Chondrocyte (in vitro differentiated cells): ENCODE data around the gene C5orf58. TPM values are rescaled to one million over a fixed set of nuclear protein-coding genes. Genes with fewer than 3 reads are reported as not detected.

ENCODE experiments used
- DNase-seq: peaks from one replicate; pipeline ENCODE4 v3.0.0; 2021; ENCODE audit warnings: mixed read lengths, low spot score
- H3K27ac Mint-ChIP-seq: one replicate; pipeline ENCODE4 v1.8.0; 2021; ENCODE audit warnings: mild to moderate bottlenecking, moderate library complexity, mixed read lengths; ENCODE audit not compliant: unreplicated experiment
- H3K27me3 Mint-ChIP-seq: 2 replicates; pipeline ENCODE4 v1.8.0; 2021; ENCODE audit warnings: low read depth, mixed read lengths
- H3K36me3 Mint-ChIP-seq: 2 replicates; pipeline ENCODE4 v1.8.0; 2021; ENCODE audit warnings: low read depth, mixed read lengths
- H3K4me1 Mint-ChIP-seq: 2 replicates; pipeline ENCODE4 v1.8.0; 2021; ENCODE audit warnings: low read depth, mild to moderate bottlenecking, mixed read lengths
- H3K4me3 Mint-ChIP-seq: one replicate; pipeline ENCODE4 v1.8.0; 2021; ENCODE audit warnings: mild to moderate bottlenecking, moderate library complexity, mixed read lengths; ENCODE audit not compliant: unreplicated experiment
- H3K9me3 Mint-ChIP-seq: 2 replicates; pipeline ENCODE4 v1.8.0; 2021; ENCODE audit warnings: low read depth, mixed read lengths
- total RNA-seq: library from RNA; stranded (reverse); gene quantifications from 3 replicates; pipeline ENCODE4 v1.2.1, GENCODE V29; 2021
- TF ChIP-seq, protein P1 (sequence below): fragments of 200-600 bp; sonication (generic); IDR thresholded peaks from 2 replicates; pipeline ENCODE4 v1.5.0; 2021; ENCODE audit warnings: antibody characterized with exemption, mild to moderate bottlenecking, moderate library complexity

Gene C5orf58
- total RNA-seq, 1 donor from 2014 or later: not detected

DNA sequence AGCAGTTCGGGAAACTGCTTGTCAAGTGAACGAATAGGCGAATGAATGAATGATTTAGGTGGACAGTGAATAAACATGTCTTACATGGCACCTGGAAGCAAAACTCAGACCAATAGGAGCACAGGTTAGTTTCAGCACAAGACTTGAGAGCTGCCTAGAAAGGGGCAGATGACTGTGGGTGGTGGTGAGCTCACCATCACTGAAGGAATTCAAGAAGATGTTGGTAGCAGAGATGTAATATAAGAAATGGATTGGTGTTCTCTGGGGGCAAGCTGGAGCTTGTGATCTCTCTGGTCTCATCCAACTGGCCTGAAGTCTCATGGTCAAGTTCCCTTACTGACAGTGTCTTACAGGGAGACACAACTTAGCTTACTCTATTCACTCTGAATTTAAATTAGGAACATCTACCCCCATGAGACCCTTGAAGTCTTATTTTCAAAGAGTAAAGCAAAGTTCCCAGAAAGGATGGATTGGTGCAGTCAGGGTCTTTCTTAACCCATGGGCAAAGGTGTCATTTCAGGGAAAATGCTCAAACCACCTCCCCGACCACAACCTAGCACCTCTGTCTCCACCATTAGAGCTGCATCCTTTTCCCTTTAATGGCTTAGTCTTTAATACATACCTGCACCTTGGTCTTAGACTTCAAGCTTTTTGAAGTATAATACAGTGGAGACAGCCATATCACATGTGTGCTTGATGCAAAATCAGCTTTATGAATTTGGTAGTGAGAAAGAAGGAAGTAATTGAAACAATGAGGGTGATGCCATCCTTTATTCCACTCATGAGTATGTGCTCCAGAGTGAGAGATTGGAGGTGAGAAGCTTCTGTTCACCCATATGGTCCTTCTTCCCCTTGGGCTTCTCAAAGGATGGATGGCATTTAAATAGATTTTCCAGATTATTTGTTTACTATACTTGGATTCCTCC is 59.7 kb downstream of the C5orf58 start:
- H3K36me3 Mint-ChIP-seq: peaks cover 2% of the 10 kb centered on the region
- TF ChIP-seq, protein P1, sequence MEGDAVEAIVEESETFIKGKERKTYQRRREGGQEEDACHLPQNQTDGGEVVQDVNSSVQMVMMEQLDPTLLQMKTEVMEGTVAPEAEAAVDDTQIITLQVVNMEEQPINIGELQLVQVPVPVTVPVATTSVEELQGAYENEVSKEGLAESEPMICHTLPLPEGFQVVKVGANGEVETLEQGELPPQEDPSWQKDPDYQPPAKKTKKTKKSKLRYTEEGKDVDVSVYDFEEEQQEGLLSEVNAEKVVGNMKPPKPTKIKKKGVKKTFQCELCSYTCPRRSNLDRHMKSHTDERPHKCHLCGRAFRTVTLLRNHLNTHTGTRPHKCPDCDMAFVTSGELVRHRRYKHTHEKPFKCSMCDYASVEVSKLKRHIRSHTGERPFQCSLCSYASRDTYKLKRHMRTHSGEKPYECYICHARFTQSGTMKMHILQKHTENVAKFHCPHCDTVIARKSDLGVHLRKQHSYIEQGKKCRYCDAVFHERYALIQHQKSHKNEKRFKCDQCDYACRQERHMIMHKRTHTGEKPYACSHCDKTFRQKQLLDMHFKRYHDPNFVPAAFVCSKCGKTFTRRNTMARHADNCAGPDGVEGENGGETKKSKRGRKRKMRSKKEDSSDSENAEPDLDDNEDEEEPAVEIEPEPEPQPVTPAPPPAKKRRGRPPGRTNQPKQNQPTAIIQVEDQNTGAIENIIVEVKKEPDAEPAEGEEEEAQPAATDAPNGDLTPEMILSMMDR: no peak
- peaks cover 62% of the 10 kb centered on the region for H3K27me3 Mint-ChIP-seq
- peaks cover 3% of the 10 kb centered on the region for H3K9me3 Mint-ChIP-seq
- H3K4me3 Mint-ChIP-seq: no peak overlapping the region
- H3K27ac Mint-ChIP-seq: no peak overlapping the region
- peaks cover 7% of the 10 kb centered on the region for H3K4me1 Mint-ChIP-seq
- no peak for DNase-seq

DNA sequence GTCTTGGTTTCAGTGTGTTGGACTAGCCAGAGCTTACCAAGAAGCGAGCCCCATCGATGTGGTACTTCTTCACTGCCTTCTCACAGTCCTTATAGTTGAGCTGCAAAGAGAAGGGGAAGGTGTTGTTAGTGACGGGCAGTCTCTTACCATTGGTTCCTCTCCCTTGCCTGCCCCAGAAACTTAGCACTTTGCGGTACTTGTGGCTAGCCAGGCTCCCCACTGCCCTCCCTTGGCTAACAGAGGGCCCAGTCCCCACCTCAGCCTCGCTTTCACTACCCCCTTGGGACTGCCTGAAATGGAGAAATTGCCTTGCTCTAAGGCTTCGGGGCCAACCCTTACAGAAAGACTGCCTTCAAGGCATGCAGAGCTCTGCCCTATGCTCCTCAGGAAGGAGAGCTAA is 60.5 kb downstream of the C5orf58 start:
- no peak overlapping the region for H3K27ac Mint-ChIP-seq
- H3K36me3 Mint-ChIP-seq: peaks cover 2% of the 10 kb centered on the region
- H3K4me1 Mint-ChIP-seq: peaks cover 3% of the 10 kb centered on the region
- DNase-seq: no peak
- H3K9me3 Mint-ChIP-seq: no peaks in the 10 kb centered on the region
- H3K4me3 Mint-ChIP-seq: no peak overlapping the region
- TF ChIP-seq, protein P1: no peak
- peaks cover 70% of the 10 kb centered on the region for H3K27me3 Mint-ChIP-seq

- TF ChIP-seq, protein P1: no peak
- no peak for DNase-seq
- Mint-ChIP-seq H3K4me3 (no peak overlapping the region), H3K27me3 (peaks cover 70% of the 10 kb centered on the region), H3K27ac (no peak overlapping the region), H3K9me3 (no peaks in the 10 kb centered on the region), H3K4me1 (peaks cover 3% of the 10 kb centered on the region), H3K36me3 (peaks cover 2% of the 10 kb centered on the region)
These were observed 61.3 kb downstream of the C5orf58 start for GRCh38 chr5:170294057-170294456.

DNA sequence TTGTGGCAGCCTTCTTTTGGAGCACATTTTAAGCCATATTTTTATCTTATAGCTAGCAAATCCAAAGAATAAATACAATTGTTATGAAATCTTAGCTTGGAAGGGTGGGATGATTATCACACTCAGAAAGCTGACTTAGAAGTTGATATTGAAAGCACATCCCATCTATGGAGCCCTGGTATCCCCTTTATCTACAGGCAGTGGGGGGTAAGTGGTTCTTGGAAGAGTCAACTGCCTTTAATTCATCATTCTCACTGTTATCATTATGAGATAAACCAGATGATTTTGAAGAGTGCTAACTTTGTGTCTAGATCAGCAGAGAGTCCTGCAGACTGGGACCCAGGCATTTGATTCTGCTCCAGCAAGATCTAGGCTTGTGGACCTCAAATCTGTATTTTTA is 61.8 kb downstream of the C5orf58 start:
- H3K9me3 Mint-ChIP-seq: no peaks in the 10 kb centered on the region
- TF ChIP-seq, protein P1: no peak
- peaks cover 69% of the 10 kb centered on the region for H3K27me3 Mint-ChIP-seq

More for the DNA sequence above, 61.8 kb downstream of the C5orf58 start:
- H3K4me1 Mint-ChIP-seq: no peaks in the 10 kb centered on the region
- no peak for DNase-seq
- H3K4me3 Mint-ChIP-seq: no peak overlapping the region
- H3K27ac Mint-ChIP-seq: no peak overlapping the region
- H3K36me3 Mint-ChIP-seq: peaks cover 2% of the 10 kb centered on the region

Other genes starting within 250 kb of the C5orf58 start
- not detected in 3 replicates for gene FOXI1, start 127.1 kb upstream of the C5orf58 start, total RNA-seq
- gene LCP2, start 64.8 kb downstream of the C5orf58 start, total RNA-seq: not detected in 3 replicates
- gene KCNMB1, start 156.4 kb downstream of the C5orf58 start, total RNA-seq: 4.3 to 23.2 TPM (median 23.2 TPM) in 3 replicates